H1 (cell line): ENCODE data around the gene TAS2R31.

Source experiments
- ATF3 ChIP-seq: IDR thresholded peaks from 2 replicates; pipeline ENCODE4 v1.6.1; 2011; ENCODE audit warnings: low read depth, mild to moderate bottlenecking, low read length; ENCODE audit not compliant: insufficient read depth
- BCL11A ChIP-seq, 2 experiments: IDR thresholded peaks; one replicate each; pipeline ENCODE4 v1.6.1; 2011; ENCODE audit warnings: low read depth in 2 of 2, low read length in 2 of 2, mild to moderate bottlenecking in 2 of 2
- CBX5 ChIP-seq: fragments of 300-800, 300-1000 bp; sonication (generic); IDR thresholded peaks from 2 replicates; pipeline ENCODE4 v1.7.1; 2016; ENCODE audit warnings: antibody characterized with exemption, low read length, low read depth
- CHD2 ChIP-seq: IDR thresholded peaks from 2 replicates; pipeline ENCODE4 v1.6.1; 2012; ENCODE audit warnings: low read length, improper control_type of control experiment
- CTCF ChIP-seq, 3 experiments: IDR thresholded peaks; 1 replicate in 2 of 3; 2 replicates in 1 of 3; pipeline versions ENCODE4 v1.5.1 to v1.6.1; 2011; ENCODE audit warnings: low read length in 3 of 3, mild to moderate bottlenecking in 3 of 3, inconsistent platforms in 2 of 3, low read depth in 1 of 3, moderate library complexity in 1 of 3; ENCODE audit not compliant: insufficient read depth in 1 of 3; ENCODE audit errors: control extremely low read depth in 1 of 3
- E2F6 ChIP-seq: IDR thresholded peaks from 2 replicates; pipeline ENCODE4 v1.6.1; 2012; ENCODE audit warnings: inconsistent platforms
- EP300 ChIP-seq, 2 experiments: IDR thresholded peaks; 1 replicate in 1 of 2; 2 replicates in 1 of 2; pipeline ENCODE4 v1.6.1; 2011 to 2012; ENCODE audit warnings: low read depth in 2 of 2, low read length in 2 of 2, mild to moderate bottlenecking in 2 of 2, borderline replicate concordance in 1 of 2, inconsistent platforms in 1 of 2, moderate library complexity in 1 of 2
- JUN ChIP-seq: IDR thresholded peaks from 2 replicates; pipeline ENCODE4 v1.6.1; 2011; ENCODE audit warnings: low read depth, mild to moderate bottlenecking, improper control_type of control experiment, low read length
- POLR2A ChIP-seq, 2 experiments: IDR thresholded peaks; 1 replicate in 1 of 2; 2 replicates in 1 of 2; pipeline ENCODE4 v1.6.1; 2011; ENCODE audit warnings: low read depth in 2 of 2, low read length in 2 of 2, mild to moderate bottlenecking in 2 of 2; ENCODE audit errors: control extremely low read depth in 1 of 2
- POLR2AphosphoS5 ChIP-seq: IDR thresholded peaks from 2 replicates; pipeline ENCODE4 v1.6.1; 2011; ENCODE audit warnings: low read depth, low read length
- SP1 ChIP-seq: IDR thresholded peaks from 2 replicates; pipeline ENCODE4 v1.6.1; 2011; ENCODE audit warnings: low read depth, low read length
- TEAD4 ChIP-seq: IDR thresholded peaks from 2 replicates; pipeline ENCODE4 v1.6.1; 2012; ENCODE audit warnings: low read depth, low read length, inconsistent platforms, mixed read lengths

GRCh38 chr12:11016937-11017336, 14.3 kb downstream of the TAS2R31 start:
- TF ChIP-seq POLR2A (IDR thresholded peaks at IDR 0.05; ENCODE audit: control extremely low read depth in 1 of 2, low read depth in 2 of 2, low read length in 2 of 2) (no peak), E2F6 (no peak), EP300 (IDR thresholded peaks at IDR 0.05; ENCODE audit: borderline replicate concordance in 1 of 2, low read depth in 2 of 2, low read length in 2 of 2) (no peak), CTCF (IDR thresholded peaks at IDR 0.05; ENCODE audit: control extremely low read depth in 1 of 3, insufficient read depth in 1 of 3, low read depth in 1 of 3, low read length in 3 of 3) (no peak), SP1 (no peak), BCL11A (IDR thresholded peaks at IDR 0.05; ENCODE audit: low read depth in 2 of 2, low read length in 2 of 2) (no peak), POLR2AphosphoS5 (no peak), TEAD4 (no peak), ATF3 (no peak), JUN (no peak), CHD2 (no peak), CBX5 (no peak)
